NCI-H1694 treated with DMSO at 0.1 percent for 48 hours (cell line): ENCODE data around the gene ZNF613.
"Not testable (repeated sequence)": the region's sequence is repeated elsewhere in the genome, so short reads cannot be mapped to it uniquely, and the experiment has no call there.

ENCODE experiments used
- DNase-seq: peaks from one replicate; lab custom pipeline; 2025; lab: John Stamatoyannopoulos, UW

Gene ZNF613

DNA sequence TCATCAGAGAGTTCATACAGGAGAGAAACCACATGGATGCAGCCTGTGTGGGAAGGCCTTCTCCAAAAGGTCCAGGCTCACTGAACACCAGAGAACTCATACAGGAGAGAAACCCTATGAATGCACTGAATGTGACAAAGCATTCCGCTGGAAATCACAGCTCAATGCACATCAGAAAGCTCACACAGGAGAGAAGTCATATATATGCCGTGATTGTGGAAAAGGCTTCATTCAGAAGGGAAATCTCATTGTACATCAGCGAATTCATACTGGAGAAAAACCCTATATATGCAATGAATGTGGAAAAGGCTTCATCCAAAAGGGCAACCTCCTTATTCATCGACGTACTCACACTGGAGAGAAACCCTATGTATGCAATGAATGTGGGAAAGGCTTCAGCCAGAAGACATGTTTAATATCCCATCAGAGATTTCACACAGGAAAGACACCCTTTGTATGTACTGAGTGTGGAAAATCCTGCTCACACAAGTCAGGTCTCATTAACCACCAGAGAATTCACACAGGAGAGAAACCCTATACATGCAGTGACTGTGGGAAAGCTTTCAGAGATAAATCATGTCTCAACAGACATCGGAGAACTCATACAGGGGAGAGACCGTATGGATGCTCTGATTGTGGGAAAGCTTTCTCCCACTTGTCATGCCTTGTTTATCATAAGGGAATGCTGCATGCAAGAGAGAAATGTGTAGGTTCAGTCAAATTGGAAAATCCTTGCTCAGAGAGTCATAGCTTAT is 17.7 kb downstream of the ZNF613 start:
- DNase-seq = no peak

GRCh38 chr19:51946602-51947001 is 19.3 kb downstream of the ZNF613 start:
- no peak for DNase-seq

- DNase-seq = no peak
Measured at GRCh38 chr19:51948975-51949374, 21.7 kb downstream of the ZNF613 start.

DNA sequence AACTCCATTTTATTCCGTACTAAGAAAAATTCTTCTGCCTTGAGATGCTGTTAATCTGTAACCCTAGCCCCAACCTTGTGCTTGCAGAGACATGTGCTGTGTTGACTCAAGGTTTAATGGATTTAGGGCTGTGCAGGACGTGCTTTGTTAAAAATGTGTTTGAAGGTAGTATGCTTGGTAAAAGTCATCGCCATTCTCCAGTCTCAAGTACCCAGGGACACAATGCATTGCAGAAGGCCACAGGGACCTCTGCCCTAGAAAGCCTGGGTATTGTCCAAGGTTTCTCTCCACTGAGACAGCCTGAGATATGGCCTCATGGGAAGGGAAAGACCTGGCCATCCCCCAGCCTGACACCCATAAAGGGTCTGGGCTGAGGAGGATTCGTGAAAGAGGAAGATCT is 30.6 kb downstream of the ZNF613 start:
- not testable (repeated sequence) for DNase-seq

- no peak for DNase-seq
Measured at GRCh38 chr19:51959791-51960190, 32.5 kb downstream of the ZNF613 start.

GRCh38 chr19:51960621-51961233 is 33.5 kb downstream of the ZNF613 start:
- not testable (repeated sequence) for DNase-seq

DNA sequence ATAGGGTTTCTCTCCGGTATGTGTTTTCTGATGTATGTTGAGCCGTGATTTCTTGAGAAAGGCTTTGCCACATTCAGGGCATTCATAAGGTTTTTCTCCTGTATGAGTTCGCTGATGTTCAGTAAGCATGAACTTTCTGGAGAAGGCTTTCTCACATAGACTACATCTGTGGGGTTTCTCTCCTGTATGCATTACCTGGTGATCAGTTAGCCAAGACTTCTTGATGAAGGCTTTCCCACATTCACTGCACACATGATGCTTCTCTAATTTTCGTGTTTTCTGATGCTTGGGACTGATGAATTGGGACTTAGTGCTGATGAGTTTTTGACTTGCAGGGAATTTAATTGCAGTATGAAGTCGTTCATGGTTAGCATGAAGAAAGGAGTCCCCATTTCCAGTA is 38.3 kb downstream of the ZNF613 start:
- DNase-seq = no peak

DNA sequence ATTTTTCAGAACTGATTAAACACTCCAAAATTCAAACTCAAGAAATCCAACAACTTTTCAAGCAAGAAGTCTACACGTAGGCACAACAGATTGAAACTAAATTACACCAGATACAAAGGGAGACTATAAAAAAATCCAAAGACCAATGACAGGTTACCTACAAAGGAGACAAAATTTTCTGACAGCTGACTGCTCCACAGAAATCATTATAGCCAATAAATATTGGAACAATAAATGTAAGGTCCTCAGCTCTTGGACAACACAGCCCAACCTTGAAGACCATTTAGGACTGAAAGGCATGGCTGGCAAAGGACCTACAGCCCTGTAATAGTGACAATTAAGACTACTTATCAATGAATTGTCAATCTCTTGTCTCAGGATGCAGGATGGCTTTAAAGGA is 43.4 kb downstream of the ZNF613 start:
- no peak for DNase-seq

DNA sequence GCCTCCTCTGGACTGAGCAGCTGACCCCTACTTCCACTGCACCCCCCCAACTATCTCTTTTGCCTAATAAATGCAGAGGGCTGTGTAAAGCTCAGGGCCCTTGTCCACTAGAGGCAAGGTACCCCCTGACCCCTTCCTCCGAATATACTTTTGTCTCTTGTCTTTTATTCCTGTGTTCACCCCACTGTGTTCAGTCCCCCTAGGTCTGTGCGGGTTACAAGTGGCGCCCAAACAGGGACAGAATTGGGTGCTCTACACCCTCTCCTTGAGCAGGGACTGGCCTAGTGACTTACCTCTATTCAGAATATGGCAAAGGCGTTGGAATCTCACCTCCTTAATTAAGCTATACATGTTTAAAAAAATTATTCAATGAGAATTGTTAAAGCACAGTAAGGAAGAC is 44.4 kb downstream of the ZNF613 start:
- no peak for DNase-seq

- not testable (repeated sequence) for DNase-seq
Measured at GRCh38 chr19:51975787-51976186, 48.5 kb downstream of the ZNF613 start.

- DNase-seq = no peak
Measured at GRCh38 chr19:51976852-51977251, 49.6 kb downstream of the ZNF613 start.

DNA sequence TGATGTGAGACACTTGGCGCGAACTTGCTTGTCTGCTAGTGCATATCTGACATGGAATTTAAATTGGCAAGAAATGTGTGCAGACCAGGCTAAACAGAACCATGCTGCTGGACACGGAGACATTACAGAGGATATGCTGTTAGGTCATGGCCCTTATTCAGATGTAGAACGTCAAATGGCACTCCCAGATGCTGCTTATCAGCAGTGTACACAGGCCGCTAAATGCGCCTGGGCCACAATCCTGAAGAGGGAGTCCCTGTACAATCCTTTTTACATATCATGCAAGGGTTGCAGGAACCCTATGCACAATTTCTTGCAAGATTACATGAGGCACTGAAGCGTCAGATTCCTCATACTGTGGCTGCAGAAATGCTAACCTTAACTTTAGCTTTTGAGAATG is 50.1 kb downstream of the ZNF613 start:
- DNase-seq = no peak

DNA sequence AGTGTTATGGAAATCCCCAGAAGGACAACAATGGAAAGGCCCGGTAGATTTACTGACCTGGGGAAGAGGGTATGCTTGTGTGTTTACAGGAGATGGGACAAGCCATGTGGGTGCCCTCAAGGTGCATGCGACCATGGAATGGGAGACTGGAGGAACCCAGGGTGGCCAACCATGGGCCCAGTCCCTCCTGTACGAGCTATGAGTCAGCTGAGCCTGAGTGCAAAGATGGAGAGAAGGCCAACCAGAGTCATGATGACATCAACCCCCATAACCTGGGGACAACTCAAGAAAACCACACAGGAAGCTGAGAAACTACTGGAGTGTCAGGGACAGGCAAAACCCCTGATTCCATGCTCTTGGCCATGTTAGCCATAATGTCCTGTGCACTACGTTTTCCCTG is 51.6 kb downstream of the ZNF613 start:
- DNase-seq = no peak

- DNase-seq = no peak
Measured at GRCh38 chr19:51980116-51980736, 53.0 kb downstream of the ZNF613 start.

GRCh38 chr19:51980926-51981325 is 53.7 kb downstream of the ZNF613 start:
- DNase-seq = not testable (repeated sequence)

GRCh38 chr19:51983361-51983760 is 56.1 kb downstream of the ZNF613 start:
- DNase-seq = no peak

DNA sequence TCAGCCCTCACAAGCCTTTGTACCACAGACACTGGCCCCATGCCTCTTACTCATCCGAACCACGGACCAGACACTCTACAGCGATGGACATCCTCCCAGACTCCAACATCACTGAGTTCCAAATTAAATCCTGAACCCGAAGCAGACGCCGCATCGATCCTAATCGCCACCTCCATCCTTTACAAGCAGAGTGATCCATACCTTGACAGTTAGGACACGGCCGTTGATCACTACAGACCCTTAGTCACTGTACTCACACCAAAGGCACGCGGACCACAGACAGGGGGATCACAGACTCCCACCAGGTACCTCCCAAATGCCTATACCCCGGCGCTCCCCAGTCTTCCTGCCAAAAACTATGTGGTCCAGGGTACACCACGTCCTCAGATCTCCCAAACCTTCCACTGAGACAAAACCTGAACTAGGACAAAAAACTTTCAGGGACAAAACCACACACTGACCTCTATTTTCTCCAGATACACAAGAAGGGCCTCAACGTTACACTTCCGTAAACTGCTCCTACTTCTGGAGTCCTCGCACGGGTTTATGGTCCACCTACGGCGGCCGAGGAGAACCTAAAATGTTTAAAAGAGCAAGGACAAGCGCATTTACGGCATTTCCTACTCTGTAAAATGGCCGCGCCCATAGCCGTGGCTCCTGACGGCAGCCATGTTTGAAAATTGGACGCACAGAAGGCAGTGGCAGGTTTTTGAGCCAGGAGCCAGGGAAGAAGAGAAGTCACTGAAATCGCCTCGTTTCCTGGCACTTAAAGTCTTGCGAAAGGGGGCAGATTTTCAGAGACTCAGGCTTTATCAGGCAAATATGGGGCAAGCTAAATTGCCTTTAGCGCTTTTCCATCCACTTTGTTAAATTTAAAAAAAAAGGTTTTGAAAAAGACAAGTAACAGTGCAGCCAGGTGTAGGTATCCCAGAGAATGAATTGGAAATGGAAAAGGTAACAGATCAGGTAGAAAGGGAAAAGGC is 59.3 kb downstream of the ZNF613 start, which contains the start of gene ZNF350:
TSS of gene ZNF350 (minus strand) at position 532 of the 983 bp plus-strand sequence. CDS start 12,480 bp downstream, outside the sequence.
- peak; percentile 66 for DNase-seq

DNA sequence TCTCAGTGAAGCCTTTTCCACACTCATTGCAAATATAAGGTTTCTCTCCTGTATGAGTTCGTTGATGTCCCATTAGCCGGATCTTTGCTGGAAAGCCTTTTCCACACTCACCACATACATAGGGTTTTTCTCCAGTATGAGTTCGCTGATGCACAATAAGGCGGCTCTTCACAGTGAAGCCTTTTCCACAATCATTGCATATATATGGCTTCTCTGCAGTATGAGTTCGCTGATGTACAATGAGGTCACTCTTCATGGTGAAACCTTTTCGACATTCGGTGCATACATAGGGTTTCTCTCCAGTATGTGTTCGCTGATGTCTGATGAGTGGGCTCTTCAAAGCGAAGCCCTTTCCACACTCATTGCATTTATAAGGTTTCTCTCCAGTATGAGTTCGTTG is 66.2 kb downstream of the ZNF613 start:
- DNase-seq = no peak

GRCh38 chr19:51994048-51994644 is 66.9 kb downstream of the ZNF613 start:
- no peak for DNase-seq
